Panc1 (cell line): ENCODE measurements around the gene METTL1. TPM values are rescaled to one million over a fixed set of nuclear protein-coding genes. Genes with fewer than 3 reads are reported as not detected.

ENCODE experiments used
- ATAC-seq: fragments of 200-7000 bp; cut with Tn5 transposase; 2 replicates; pipeline ENCODE4 v1.9.1; 2020; ENCODE audit warnings: mild to moderate bottlenecking, moderate library complexity
- BruUV-seq: library from RNA; stranded (reverse); fragments of 400-500 nt; replicated peaks from 2 replicates; lab custom pipeline; 2021; lab: Mats Ljungman, UMichigan
- CTCF ChIA-PET: fragments of 300-600 bp; sonication (Branson Sonifier 250); formaldehyde crosslinking; loops from one replicate; lab custom pipeline; 2022; ENCODE audit warnings: antibody characterized with exemption; lab: Charles Lee
- POLR2A ChIA-PET: fragments of 300-600 bp; sonication (Branson Sonifier 250); formaldehyde crosslinking; loops from one replicate; lab custom pipeline; 2022; ENCODE audit warnings: antibody characterized with exemption; lab: Charles Lee
- DNase-seq: peaks from one replicate; pipeline ENCODE4 v3.0.0-alpha.2; 2010; ENCODE audit warnings: low read depth, low spot score
- H3K27ac ChIP-seq: 2 replicates; pipeline ENCODE4 v1.5.1; 2011; ENCODE audit warnings: mild to moderate bottlenecking, low read length, inconsistent platforms
- H3K27me3 ChIP-seq: fragments of 200-500 bp; sonication (Bioruptor generic); 2 replicates; pipeline ENCODE4 v1.6.0; 2014; ENCODE audit warnings: low read length, inconsistent platforms; ENCODE audit not compliant: control insufficient read depth, insufficient read depth
- H3K36me3 ChIP-seq: fragments of 200-500 bp; sonication (Bioruptor generic); 2 replicates; pipeline ENCODE4 v1.5.1; 2014; ENCODE audit warnings: inconsistent platforms, mild to moderate bottlenecking, low read length, moderate library complexity; ENCODE audit not compliant: control insufficient read depth, insufficient read depth
- H3K4me1 ChIP-seq: 2 replicates; pipeline ENCODE4 v1.5.1; 2011; ENCODE audit warnings: inconsistent platforms, mild to moderate bottlenecking, low read length, moderate library complexity; ENCODE audit not compliant: control insufficient read depth, insufficient read depth
- H3K4me3 ChIP-seq, 2 experiments: 2 replicates each; pipeline ENCODE4 v1.5.1; 2011 to 2012; ENCODE audit warnings: low read depth in 2 of 2, low read length in 2 of 2, mild to moderate bottlenecking in 2 of 2, inconsistent platforms in 1 of 2, moderate library complexity in 1 of 2
- H3K9me3 ChIP-seq: fragments of 200-500 bp; sonication (Bioruptor generic); 2 replicates; pipeline ENCODE4 v1.5.1; 2014; ENCODE audit warnings: low read depth, mild to moderate bottlenecking, inconsistent platforms, low read length, moderate library complexity; ENCODE audit not compliant: control insufficient read depth, insufficient read depth
- CTCF ChIP-seq: fragments of 450-650 bp; IDR thresholded peaks from 2 replicates; pipeline ENCODE4 v1.5.1; 2017; ENCODE audit warnings: mild to moderate bottlenecking
- POLR2AphosphoS5 ChIP-seq: IDR thresholded peaks from 2 replicates; pipeline ENCODE4 v1.6.1; 2012; ENCODE audit warnings: mild to moderate bottlenecking, low read depth, low read length, moderate library complexity
- REST ChIP-seq, 2 experiments: IDR thresholded peaks; 2 replicates each; pipeline ENCODE4 v1.6.1; 2011 to 2012; ENCODE audit warnings: low read depth in 2 of 2, control low read depth in 1 of 2, low read length in 1 of 2, mild to moderate bottlenecking in 1 of 2, moderate library complexity in 1 of 2; ENCODE audit not compliant: insufficient read depth in 1 of 2
- SIN3A ChIP-seq: IDR thresholded peaks from 2 replicates; pipeline ENCODE4 v1.6.1; 2012; ENCODE audit warnings: low read depth, mild to moderate bottlenecking, low read length, moderate library complexity, borderline replicate concordance; ENCODE audit not compliant: insufficient read depth
- TCF7L2 ChIP-seq: IDR thresholded peaks from 2 replicates; pipeline ENCODE4 v1.6.1; 2011; ENCODE audit warnings: mild to moderate bottlenecking, low read depth, low read length, inconsistent platforms
- in situ Hi-C: cut with HindIII; loops from 2 replicates; pipeline ENCODE4 v1.10.0; 2016; ENCODE audit warnings: low sequenced_read_pairs, low pct_unique_long_range_greater_than_20kb
- intact Hi-C: fragments of 100-400 bp; cut with micrococcal nuclease; formaldehyde crosslinking; loops from one replicate; pipeline ENCODE4 v1.10.0; 2022; ENCODE audit not compliant: unreplicated experiment
- total RNA-seq: library from RNA; stranded (reverse); gene quantifications from one replicate; pipeline ENCODE4 v1.2.1, GENCODE V29; 2021; ENCODE audit not compliant: unreplicated experiment

METTL1 gene
- total RNA-seq, 1 experiment from 2014 or later, result 46.5 TPM

GRCh38 chr12:57759360-57759980, 12.4 kb downstream of the METTL1 start:
- in situ Hi-C loops, result no loop called here
- no TSS peak for BruUV-seq
- Histone ChIP-seq H3K36me3 (no peaks in the 10 kb centered on the region; the same call in 1 of the 2 replicates), H3K27me3 (peaks cover 11% of the 10 kb centered on the region), H3K4me1 (no peaks in the 10 kb centered on the region; the same call in 1 of the 2 replicates), H3K4me3 (no peak overlapping the region), H3K9me3 (no peaks in the 10 kb centered on the region), H3K27ac (no peak overlapping the region)
- ChIA-PET CTCF (interaction anchor here (0.6 kb wide), 1 partner anchor 174 kb away, joined by 5 read pairs; no protein-coding TSS in a partner anchor), POLR2A (no interaction called here)
- ATAC-seq (peak; percentile 48; the same call in 1 of the 2 replicates), DNase-seq (no peak)
- intact Hi-C loops, result no loop called here
- TF ChIP-seq CTCF (peak; percentile 86), SIN3A (no peak), REST (IDR thresholded peaks at IDR 0.05; ENCODE audit: insufficient read depth in 1 of 2, low read depth in 2 of 2, low read length in 1 of 2) (no peak), TCF7L2 (no peak)

GRCh38 chr12:57758552-57759359, 13.1 kb downstream of the METTL1 start:
- POLR2A ChIA-PET, result no interaction called here
- CTCF ChIA-PET, result interaction anchor here (0.5 kb wide), 1 partner anchor 185 kb away, joined by 3 read pairs; no protein-coding TSS in a partner anchor
- Histone ChIP-seq H3K36me3 (no peaks in the 10 kb centered on the region; the same call in 1 of the 2 replicates), H3K4me3 (no peak overlapping the region), H3K4me1 (no peaks in the 10 kb centered on the region; the same call in 1 of the 2 replicates), H3K27ac (no peak overlapping the region), H3K27me3 (peaks cover 9% of the 10 kb centered on the region), H3K9me3 (no peaks in the 10 kb centered on the region)
- no peak for ATAC-seq
- in situ Hi-C loops (no loop called here), intact Hi-C loops (no loop called here)
- no TSS peak for BruUV-seq
- TF ChIP-seq SIN3A, result no peak
- TF ChIP-seq POLR2AphosphoS5, result no peak
- no peak for TF ChIP-seq CTCF
- TF ChIP-seq REST (IDR thresholded peaks at IDR 0.05; ENCODE audit: insufficient read depth in 1 of 2, low read depth in 2 of 2, low read length in 1 of 2), result no peak
- TF ChIP-seq TCF7L2, result no peak
- no peak for DNase-seq
